Upper lobe of left lung (tissue), 6 donors: ENCODE results near the gene TM9SF2. TPM values are rescaled to one million over a fixed set of nuclear protein-coding genes. Genes with fewer than 3 reads are reported as not detected.

Source experiments
- ATAC-seq, 2 donors: fragments of 200-7000 bp; cut with Tn5 transposase; one replicate each; pipeline ENCODE4 v1.9.1; 2022; ENCODE audit warnings: mild to moderate bottlenecking in 2 of 2, moderate library complexity in 2 of 2; ENCODE audit not compliant: low FRiP score in 2 of 2
- DNase-seq, 2 donors: peaks; one replicate each; pipeline ENCODE4 v3.0.0-alpha.2; 2019 to 2020
- H3K27ac ChIP-seq, 4 donors: fragments of 200-600 bp; sonication (generic); one replicate each; pipeline ENCODE4 v1.5.1; 2016 to 2019
- H3K27me3 ChIP-seq, 4 donors: fragments of 200-600 bp; sonication (generic); one replicate each; pipeline ENCODE4 v1.5.1; 2017 to 2019
- H3K36me3 ChIP-seq, 4 donors: fragments of 200-600 bp; sonication (generic); one replicate each; pipeline ENCODE4 v1.5.1; 2016 to 2019
- H3K4me1 ChIP-seq, 4 donors: fragments of 200-600 bp; sonication (generic); one replicate each; pipeline ENCODE4 v1.5.1; 2018 to 2019
- H3K4me3 ChIP-seq, 4 donors: fragments of 200-600 bp; sonication (generic); one replicate each; pipeline ENCODE4 v1.5.1; 2017 to 2019; ENCODE audit warnings: mild to moderate bottlenecking in 2 of 4, moderate library complexity in 1 of 4
- H3K9me3 ChIP-seq, 4 donors: fragments of 200-600 bp; sonication (generic); one replicate each; pipeline ENCODE4 v1.5.1; 2018 to 2019
- EP300 ChIP-seq, 4 donors: sonication (generic); formaldehyde crosslinking; IDR thresholded peaks; one replicate each; pipeline ENCODE4 v1.5.1; 2017; ENCODE audit warnings: antibody characterized with exemption in 4 of 4, control low read depth in 2 of 4
- POLR2A ChIP-seq, 4 donors: fragments of 450-650 bp; IDR thresholded peaks; one replicate each; pipeline ENCODE4 v1.5.1; 2016 to 2017; ENCODE audit warnings: antibody characterized with exemption in 4 of 4, mild to moderate bottlenecking in 2 of 4
- POLR2AphosphoS5 ChIP-seq, 2 donors: sonication (generic); formaldehyde crosslinking; IDR thresholded peaks; one replicate each; pipeline ENCODE4 v1.5.1; 2017; ENCODE audit warnings: antibody characterized with exemption in 2 of 2
- WGBS, 2 donors: methylation state at CpG; one replicate each; pipeline ENCODE4 v1.1.5; 2017 to 2018; 5-methylcytosine and 5-hydroxymethylcytosine counted together
- total RNA-seq, 6 donors: library from RNA; depleted of rRNA in 4 of 6; stranded (reverse); fragments of >200 nt in 4 of 6; gene quantifications; one replicate each; pipeline versions ENCODE4 v1.1.0 to v1.2.1, GENCODE V29; 2016 to 2021
- TF ChIP-seq, protein P1 (sequence below), 6 experiments: fragments of 450-650 bp in 4 of 6; fragments of 200-600 bp in 2 of 6; sonication (generic) in 2 of 6; IDR thresholded peaks; one replicate each; pipeline ENCODE4 v1.5.1; 2016 to 2019; ENCODE audit warnings: antibody characterized with exemption in 6 of 6
- donor health status: DM: no; HTN: no; CAD: no; lungs with moderate emphysema.
- donor health status: DM: no; HTN: yes; CAD: no; lungs with severe emphysema.

TM9SF2 gene
- total RNA-seq, 6 donors from 2014 or later = 34.7 to 142 (median 116) TPM

DNA sequence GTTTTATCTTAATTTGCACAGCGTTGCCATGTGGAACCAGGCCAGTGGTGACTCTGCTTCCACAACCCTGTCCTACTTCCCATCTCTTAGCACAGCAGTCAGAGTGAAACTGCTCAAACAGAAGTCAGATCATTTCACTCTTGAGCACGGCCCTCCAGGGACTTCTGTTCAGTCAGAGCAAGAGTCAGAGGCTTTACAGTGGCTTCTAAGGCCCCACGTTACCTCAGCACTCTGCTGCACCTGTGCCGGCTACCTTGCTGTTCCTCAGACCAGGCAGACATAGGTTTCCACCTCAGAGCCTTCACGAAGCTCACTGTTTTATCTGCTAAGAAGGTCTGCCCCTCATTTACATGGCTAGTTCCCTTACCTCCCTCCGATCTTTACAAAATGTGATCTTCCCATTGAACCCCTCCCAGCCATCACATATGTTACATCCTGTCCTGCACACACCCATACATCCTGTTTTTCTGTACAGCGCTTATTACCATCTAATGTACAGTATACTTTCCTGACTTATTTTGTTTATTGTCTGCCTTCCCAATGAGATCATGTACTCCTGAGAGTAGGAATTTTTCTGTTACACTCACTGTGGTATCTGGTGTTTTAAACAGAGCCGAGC lies 41.6 kb downstream of the TM9SF2 start:
- Histone ChIP-seq H3K36me3 (peaks cover 20 to 87% (median 49%) of the 10 kb centered on the region in 4 donors), H3K4me1 (peaks cover 7 to 16% (median 9%) of the 10 kb centered on the region in 4 donors), H3K4me3 (no peak overlapping the region), H3K27ac (peak overlapping the region in 3 of 4 donors; percentile 44 to 46 (median 45)), H3K27me3 (no peaks in the 10 kb centered on the region), H3K9me3 (no peaks in the 10 kb centered on the region)
- no peak for DNase-seq
- peak in 1 of 2 donors; percentile 80 for ATAC-seq
- TF ChIP-seq, protein P1, sequence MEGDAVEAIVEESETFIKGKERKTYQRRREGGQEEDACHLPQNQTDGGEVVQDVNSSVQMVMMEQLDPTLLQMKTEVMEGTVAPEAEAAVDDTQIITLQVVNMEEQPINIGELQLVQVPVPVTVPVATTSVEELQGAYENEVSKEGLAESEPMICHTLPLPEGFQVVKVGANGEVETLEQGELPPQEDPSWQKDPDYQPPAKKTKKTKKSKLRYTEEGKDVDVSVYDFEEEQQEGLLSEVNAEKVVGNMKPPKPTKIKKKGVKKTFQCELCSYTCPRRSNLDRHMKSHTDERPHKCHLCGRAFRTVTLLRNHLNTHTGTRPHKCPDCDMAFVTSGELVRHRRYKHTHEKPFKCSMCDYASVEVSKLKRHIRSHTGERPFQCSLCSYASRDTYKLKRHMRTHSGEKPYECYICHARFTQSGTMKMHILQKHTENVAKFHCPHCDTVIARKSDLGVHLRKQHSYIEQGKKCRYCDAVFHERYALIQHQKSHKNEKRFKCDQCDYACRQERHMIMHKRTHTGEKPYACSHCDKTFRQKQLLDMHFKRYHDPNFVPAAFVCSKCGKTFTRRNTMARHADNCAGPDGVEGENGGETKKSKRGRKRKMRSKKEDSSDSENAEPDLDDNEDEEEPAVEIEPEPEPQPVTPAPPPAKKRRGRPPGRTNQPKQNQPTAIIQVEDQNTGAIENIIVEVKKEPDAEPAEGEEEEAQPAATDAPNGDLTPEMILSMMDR (IDR thresholded peaks at IDR 0.05) = no peak
- no peak for TF ChIP-seq POLR2A (IDR thresholded peaks at IDR 0.05)
- TF ChIP-seq EP300 (IDR thresholded peaks at IDR 0.05) = no peak
- WGBS, 2 donors = 66 to 76% methylated on average over 8 of the region's 8 CpGs

DNA sequence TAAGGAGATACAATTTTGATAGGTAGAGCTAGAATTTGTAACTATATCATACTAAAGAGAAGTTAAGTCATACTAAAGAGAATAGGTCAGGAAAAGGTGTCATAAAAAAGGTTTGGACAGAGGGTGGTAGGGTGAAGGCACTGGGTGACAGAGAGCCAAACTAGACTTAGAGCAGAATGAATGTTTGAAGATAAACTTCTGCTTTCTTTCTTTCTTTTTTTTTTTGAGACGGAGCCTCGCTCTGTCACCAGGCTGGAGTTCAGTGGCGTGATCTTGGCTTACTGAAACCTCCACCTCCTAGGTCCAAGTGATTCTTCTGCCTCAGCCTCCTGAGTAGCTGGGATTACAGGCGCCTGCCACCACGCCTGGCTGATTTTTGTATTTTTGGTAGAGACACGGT lies 44.1 kb downstream of the TM9SF2 start:
- H3K9me3 ChIP-seq = no peaks in the 10 kb centered on the region
- ATAC-seq (no peak), DNase-seq (no peak)
- no peaks in the 10 kb centered on the region for H3K27me3 ChIP-seq
- H3K4me1 ChIP-seq = peaks cover 8 to 20% (median 11%) of the 10 kb centered on the region in 4 donors
- no peak for TF ChIP-seq EP300 (IDR thresholded peaks at IDR 0.05)
- TF ChIP-seq, protein P1 (IDR thresholded peaks at IDR 0.05) = no peak
- no peak for TF ChIP-seq POLR2A (IDR thresholded peaks at IDR 0.05)
- TF ChIP-seq POLR2AphosphoS5 (IDR thresholded peaks at IDR 0.05) = no peak
- no peak overlapping the region for H3K27ac ChIP-seq
- 89 to 95% methylated on average over 6 of the region's 6 CpGs for WGBS, 2 donors
- no peak overlapping the region for H3K4me3 ChIP-seq
- H3K36me3 ChIP-seq = peaks cover 19 to 99% (median 45%) of the 10 kb centered on the region in 4 donors

DNA sequence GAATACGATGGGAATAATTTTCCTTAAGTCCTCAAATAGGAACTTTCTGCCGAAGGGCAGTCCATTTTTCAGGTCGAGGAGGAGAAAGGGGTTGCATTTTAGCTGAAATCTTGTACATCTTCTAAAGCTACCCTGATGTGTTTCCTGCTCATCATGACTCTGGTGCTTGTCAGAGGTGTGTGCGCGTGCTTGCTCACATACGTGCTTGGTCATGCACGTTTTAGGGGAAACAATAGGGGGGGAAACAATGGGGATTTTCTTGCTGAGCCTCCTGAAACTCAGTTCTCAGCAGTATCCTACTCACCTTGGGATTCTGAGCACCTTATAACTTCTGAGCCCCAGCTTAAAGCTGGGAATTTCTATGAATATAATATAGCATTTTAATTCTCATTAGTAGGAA lies 44.7 kb downstream of the TM9SF2 start:
- ATAC-seq = no peak
- H3K27me3 ChIP-seq = no peaks in the 10 kb centered on the region
- no peaks in the 10 kb centered on the region for H3K9me3 ChIP-seq
- no peak overlapping the region for H3K4me3 ChIP-seq
- no peak for DNase-seq
- H3K4me1 ChIP-seq = peaks cover 8 to 20% (median 11%) of the 10 kb centered on the region in 4 donors
- H3K36me3 ChIP-seq = peaks cover 22 to 99% (median 47%) of the 10 kb centered on the region in 4 donors
- 89 to 95% methylated on average over 7 of the region's 7 CpGs for WGBS, 2 donors
- H3K27ac ChIP-seq = no peak overlapping the region
- TF ChIP-seq EP300 (IDR thresholded peaks at IDR 0.05) (no peak), POLR2A (IDR thresholded peaks at IDR 0.05) (no peak), POLR2AphosphoS5 (IDR thresholded peaks at IDR 0.05) (no peak)
- TF ChIP-seq, protein P1 (IDR thresholded peaks at IDR 0.05) = no peak

DNA sequence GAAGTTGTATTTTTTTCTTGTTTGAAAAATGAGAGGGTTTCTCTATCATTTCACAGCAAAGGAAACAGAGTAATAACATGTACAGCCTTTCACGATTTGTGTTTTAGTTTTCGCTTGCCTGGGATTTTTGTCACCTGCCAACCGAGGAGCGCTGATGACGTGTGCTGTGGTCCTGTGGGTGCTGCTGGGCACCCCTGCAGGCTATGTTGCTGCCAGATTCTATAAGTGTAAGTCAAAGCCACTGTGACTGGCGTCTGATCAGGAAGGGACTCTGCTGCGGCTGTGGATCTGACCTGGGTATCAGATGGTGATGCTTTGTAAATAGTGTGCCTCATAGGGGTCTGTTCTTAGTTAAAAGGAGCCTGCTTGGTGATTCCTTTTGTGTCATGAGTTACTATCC lies 45.6 kb downstream of the TM9SF2 start:
- Histone ChIP-seq H3K4me3 (no peak overlapping the region), H3K27ac (no peak overlapping the region), H3K36me3 (peaks cover 28 to 99% (median 46%) of the 10 kb centered on the region in 4 donors), H3K4me1 (peaks cover 8 to 18% (median 11%) of the 10 kb centered on the region in 4 donors), H3K27me3 (no peaks in the 10 kb centered on the region), H3K9me3 (no peaks in the 10 kb centered on the region)
- WGBS, 2 donors = 86 to 92% methylated on average over 7 of the region's 7 CpGs
- TF ChIP-seq, protein P1 (IDR thresholded peaks at IDR 0.05) = no peak
- TF ChIP-seq POLR2A (IDR thresholded peaks at IDR 0.05) = no peak
- TF ChIP-seq POLR2AphosphoS5 (IDR thresholded peaks at IDR 0.05) = no peak
- no peak for TF ChIP-seq EP300 (IDR thresholded peaks at IDR 0.05)
- ATAC-seq (no peak), DNase-seq (no peak)

DNA sequence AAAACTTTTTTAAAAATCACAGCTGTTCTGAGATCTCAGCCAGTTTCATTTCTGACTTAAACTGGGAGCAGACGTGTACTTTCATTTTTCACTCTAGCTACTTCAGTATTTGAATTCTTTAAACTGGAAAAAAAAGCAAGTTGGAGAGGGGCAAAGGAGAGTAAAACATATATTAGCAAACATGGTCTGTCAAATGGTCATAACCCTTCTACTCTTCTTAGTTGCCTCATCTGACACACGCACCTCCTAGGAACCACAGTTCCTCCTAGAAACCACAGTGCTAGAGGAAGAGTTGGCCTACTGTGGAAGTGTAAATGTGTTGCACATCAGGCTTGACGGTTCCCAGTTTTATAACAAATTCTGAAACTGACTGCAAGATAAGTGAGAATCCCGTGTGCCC lies 47.2 kb downstream of the TM9SF2 start:
- TF ChIP-seq, protein P1 (IDR thresholded peaks at IDR 0.05) = no peak
- TF ChIP-seq EP300 (IDR thresholded peaks at IDR 0.05) (no peak), POLR2A (IDR thresholded peaks at IDR 0.05) (no peak), POLR2AphosphoS5 (IDR thresholded peaks at IDR 0.05) (no peak)
- Histone ChIP-seq H3K27ac (peak overlapping the region in 1 of 4 donors; percentile 4), H3K36me3 (peaks cover 32 to 100% (median 46%) of the 10 kb centered on the region in 4 donors), H3K27me3 (no peaks in the 10 kb centered on the region), H3K4me1 (peaks cover 0 to 10% (median 4%) of the 10 kb centered on the region in 4 donors), H3K4me3 (no peak overlapping the region), H3K9me3 (no peaks in the 10 kb centered on the region)
- ATAC-seq (peak in 1 of 2 donors; percentile 52), DNase-seq (no peak)
- 52 to 59% methylated on average over 4 of the region's 4 CpGs for whole genome bisulfite sequencing, 2 donors
